GM23248 (cell line): ENCODE measurements around the gene ACOT4. TPM values are rescaled to one million over a fixed set of nuclear protein-coding genes. Genes with fewer than 3 reads are reported as not detected.
"Not testable (repeated sequence)": the region's sequence is repeated elsewhere in the genome, so short reads cannot be mapped to it uniquely, and the experiment has no call there.

Source experiments
- DNase-seq: peaks from one replicate; pipeline ENCODE4 v3.0.0-alpha.2; 2015
- H2AFZ ChIP-seq: fragments of 200-600 bp; sonication (generic); 2 replicates; pipeline ENCODE4 v1.6.1; 2016; ENCODE audit warnings: antibody characterized with exemption
- H3F3A ChIP-seq: fragments of 200-600 bp; sonication (generic); 2 replicates; pipeline ENCODE4 v1.6.1; 2016; ENCODE audit warnings: mild to moderate bottlenecking, antibody characterized with exemption, mixed run types; ENCODE audit not compliant: insufficient read depth
- H3K27ac ChIP-seq: fragments of 200-600 bp; sonication (generic); 2 replicates; pipeline ENCODE4 v1.5.1; 2016; ENCODE audit warnings: mild to moderate bottlenecking
- H3K27me3 ChIP-seq: fragments of 200-600 bp; sonication (generic); replicated peaks from 2 replicates; pipeline ENCODE4 v1.6.1; 2016; ENCODE audit warnings: mild to moderate bottlenecking; ENCODE audit not compliant: insufficient read depth
- H3K36me3 ChIP-seq: fragments of 200-600 bp; sonication (generic); 2 replicates; pipeline ENCODE4 v1.6.1; 2016; ENCODE audit warnings: low read depth, mild to moderate bottlenecking
- H3K4me1 ChIP-seq: fragments of 200-600 bp; sonication (generic); 2 replicates; pipeline ENCODE4 v1.6.1; 2016; ENCODE audit warnings: mild to moderate bottlenecking; ENCODE audit not compliant: insufficient read depth
- H3K4me2 ChIP-seq: fragments of 200-600 bp; sonication (generic); one replicate; pipeline ENCODE4 v1.6.1; 2016; ENCODE audit warnings: mild to moderate bottlenecking; ENCODE audit not compliant: unreplicated experiment
- H3K4me3 ChIP-seq: fragments of 200-600 bp; sonication (generic); 2 replicates; pipeline ENCODE4 v1.5.1; 2016; ENCODE audit warnings: mild to moderate bottlenecking
- H3K79me2 ChIP-seq: fragments of 200-600 bp; sonication (generic); 2 replicates; pipeline ENCODE4 v1.6.1; 2016; ENCODE audit warnings: mild to moderate bottlenecking; ENCODE audit not compliant: insufficient read depth
- H3K9ac ChIP-seq: fragments of 200-600 bp; sonication (generic); 2 replicates; pipeline ENCODE4 v1.6.1; 2016; ENCODE audit warnings: mild to moderate bottlenecking
- H3K9me2 ChIP-seq: fragments of 200-600 bp; sonication (generic); 2 replicates; pipeline ENCODE4 v1.6.1; 2016; ENCODE audit warnings: mixed run types, mild to moderate bottlenecking, moderate library complexity; ENCODE audit not compliant: insufficient read depth
- H3K9me3 ChIP-seq: fragments of 200-600 bp; sonication (generic); one replicate; pipeline ENCODE4 v1.6.1; 2017; ENCODE audit warnings: low read depth
- H4K20me1 ChIP-seq: fragments of 200-600 bp; sonication (generic); 2 replicates; pipeline ENCODE4 v1.6.0; 2016; ENCODE audit not compliant: insufficient read depth
- EZH2 ChIP-seq: fragments of 200-600 bp; sonication (generic); IDR thresholded peaks from 2 replicates; pipeline ENCODE4 v1.6.1; 2018; ENCODE audit warnings: antibody characterized with exemption, mild to moderate bottlenecking; ENCODE audit not compliant: insufficient read depth, poor library complexity, severe bottlenecking
- EZH2phosphoT487 ChIP-seq: fragments of 200-600 bp; sonication (generic); IDR thresholded peaks from 2 replicates; pipeline ENCODE4 v1.6.1; 2018; ENCODE audit warnings: antibody characterized with exemption, moderate library complexity, mild to moderate bottlenecking, low read depth; ENCODE audit not compliant: insufficient read depth
- WGBS, 2 experiments: methylation state at CpG; one replicate each; pipeline ENCODE4 v1.1.6; 2015 to 2017; ENCODE audit warnings: low lambda C conversion rate in 2 of 2, low coverage in 1 of 2; ENCODE audit errors: missing lambda C conversion rate in 2 of 2; 5-methylcytosine and 5-hydroxymethylcytosine counted together
- in situ Hi-C: fragments of 300-500 bp; cut with MboI; formaldehyde crosslinking; loops from 2 replicates; pipeline ENCODE4 v1.15.0; 2020
- polyA plus RNA-seq: library from polyadenylated mRNA; unstranded; fragments of >200 nt; fragmentation: Nextera tagmentation; extraction: Ambion mirVana; gene quantifications from 2 replicates; pipeline ENCODE4 v1.2.1, GENCODE V29; 2016
- total RNA-seq: library from RNA; depleted of rRNA; stranded (reverse); fragments of >200 nt; shearing (Covaris generic); gene quantifications from 2 replicates; pipeline ENCODE4 v1.2.3, GENCODE V29; 2014; rRNA removed

ACOT4 gene
- 0.38 and 1.5 TPM in 2 replicates for total RNA-seq
- 1.3 and 1.6 TPM in 2 replicates for polyA plus RNA-seq

DNA sequence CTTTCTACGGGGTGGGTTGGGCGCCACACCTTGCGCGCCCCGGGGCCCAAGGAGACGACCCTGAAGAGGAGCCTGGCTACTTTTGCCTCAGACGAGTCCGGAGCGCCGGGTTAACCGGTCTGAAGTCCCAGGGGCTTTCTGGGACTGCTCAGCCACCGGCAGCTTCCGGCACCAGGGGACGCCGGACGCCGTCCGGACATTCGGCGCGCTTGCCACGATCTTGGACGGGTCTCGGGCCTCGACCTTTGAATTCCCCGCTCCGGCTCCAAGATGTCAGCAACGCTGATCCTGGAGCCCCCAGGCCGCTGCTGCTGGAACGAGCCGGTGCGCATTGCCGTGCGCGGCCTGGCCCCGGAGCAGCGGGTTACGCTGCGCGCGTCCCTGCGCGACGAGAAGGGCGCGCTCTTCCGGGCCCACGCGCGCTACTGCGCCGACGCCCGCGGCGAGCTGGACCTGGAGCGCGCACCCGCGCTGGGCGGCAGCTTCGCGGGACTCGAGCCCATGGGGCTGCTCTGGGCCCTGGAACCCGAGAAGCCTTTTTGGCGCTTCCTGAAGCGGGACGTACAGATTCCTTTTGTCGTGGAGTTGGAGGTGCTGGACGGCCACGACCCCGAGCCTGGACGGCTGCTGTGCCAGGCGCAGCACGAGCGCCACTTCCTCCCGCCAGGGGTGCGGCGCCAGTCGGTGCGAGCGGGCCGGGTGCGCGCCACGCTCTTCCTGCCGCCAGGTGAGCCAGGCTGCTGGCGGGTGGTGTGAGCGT, at the start of gene ACOT4:
ACOT4 (plus strand) TSS at position 184 of the 760 bp plus-strand sequence; CDS start at position 271, 87 bp downstream.
- Histone ChIP-seq H3K9me3 (no peaks in the 10 kb centered on the region), H3F3A (no peaks in the 10 kb centered on the region; the same call in 1 of the 2 replicates), H3K9me2 (no peaks in the 10 kb centered on the region), H3K27me3 (no peaks in the 10 kb centered on the region), H3K27ac (no peak within 1 kb of the TSS), H3K4me2 (peak within 1 kb of the TSS; percentile 46), H3K36me3 (no peaks in the 10 kb centered on the region), H2AFZ (peak within 1 kb of the TSS; percentile 83), H3K9ac (peak within 1 kb of the TSS; percentile 50), H4K20me1 (no peaks in the 10 kb centered on the region), H3K4me1 (no peaks in the 10 kb centered on the region), H3K4me3 (peak within 1 kb of the TSS; percentile 72), H3K79me2 (no peaks in the 10 kb centered on the region)
- WGBS, 2 experiments = 4 to 5% methylated on average over 72 to 84 of the region's 89 CpGs
- DNase-seq = peak; percentile 46
- in situ Hi-C loops = no loop called here
- TF ChIP-seq EZH2phosphoT487 (no peak), EZH2 (no peak)

- H3K27ac ChIP-seq, H3K36me3 ChIP-seq, DNase-seq, H3K79me2 ChIP-seq, H3F3A ChIP-seq, H3K4me2 ChIP-seq, H4K20me1 ChIP-seq, H3K9ac ChIP-seq, H3K4me1 ChIP-seq, H3K9me3 ChIP-seq, H3K9me2 ChIP-seq, H3K4me3 ChIP-seq, in situ Hi-C loops, H2AFZ ChIP-seq, H3K27me3 ChIP-seq: not testable (repeated sequence)
- 69 to 72% methylated on average over 7 of the region's 7 CpGs for WGBS, 2 experiments
Observed at GRCh38 chr14:73542961-73543360, 48.7 kb upstream of the ACOT4 start.

DNA sequence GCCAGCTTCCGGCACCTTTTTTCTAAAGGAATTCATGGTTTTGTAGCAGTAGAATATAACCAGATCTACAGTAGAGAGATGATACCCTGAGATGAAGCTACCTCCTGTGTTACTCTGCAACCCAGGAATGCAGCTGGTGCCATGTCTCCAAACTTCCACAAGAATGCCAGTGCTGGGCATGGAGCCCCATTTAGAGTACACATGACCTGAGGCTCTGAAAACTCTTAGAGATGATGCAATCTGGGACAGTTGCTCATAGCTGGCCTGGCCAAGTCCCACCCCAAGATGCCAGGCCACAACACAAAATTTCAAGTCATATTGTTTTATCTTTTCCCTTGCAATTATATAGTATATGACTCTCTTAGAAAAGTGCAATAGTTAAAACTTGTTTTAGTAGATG, 46.3 kb upstream of the ACOT4 start:
- in situ Hi-C loops, H3K79me2 ChIP-seq, H3K27me3 ChIP-seq, H3K9me2 ChIP-seq, H3K36me3 ChIP-seq, DNase-seq, H3K9me3 ChIP-seq, H3K4me3 ChIP-seq, H3F3A ChIP-seq, H3K4me2 ChIP-seq, H2AFZ ChIP-seq, H3K4me1 ChIP-seq, H3K9ac ChIP-seq, H4K20me1 ChIP-seq: not testable (repeated sequence)
- WGBS, 2 experiments = 100% methylated on average over 1 of the region's 1 CpG
- 0 out of 2 replicates have a peak overlapping the region, but pooled peaks have one; percentile 23 for H3K27ac ChIP-seq

GRCh38 chr14:73549097-73549496, 42.6 kb upstream of the ACOT4 start:
- H3F3A ChIP-seq, H3K9me3 ChIP-seq, H4K20me1 ChIP-seq, H2AFZ ChIP-seq, in situ Hi-C loops, H3K27me3 ChIP-seq, H3K4me1 ChIP-seq, H3K36me3 ChIP-seq, H3K9ac ChIP-seq, H3K4me3 ChIP-seq, H3K4me2 ChIP-seq, H3K9me2 ChIP-seq, H3K27ac ChIP-seq, H3K79me2 ChIP-seq, DNase-seq: not testable (repeated sequence)
- 67 to 75% methylated on average over 3 of the region's 3 CpGs for WGBS, 2 experiments

DNA sequence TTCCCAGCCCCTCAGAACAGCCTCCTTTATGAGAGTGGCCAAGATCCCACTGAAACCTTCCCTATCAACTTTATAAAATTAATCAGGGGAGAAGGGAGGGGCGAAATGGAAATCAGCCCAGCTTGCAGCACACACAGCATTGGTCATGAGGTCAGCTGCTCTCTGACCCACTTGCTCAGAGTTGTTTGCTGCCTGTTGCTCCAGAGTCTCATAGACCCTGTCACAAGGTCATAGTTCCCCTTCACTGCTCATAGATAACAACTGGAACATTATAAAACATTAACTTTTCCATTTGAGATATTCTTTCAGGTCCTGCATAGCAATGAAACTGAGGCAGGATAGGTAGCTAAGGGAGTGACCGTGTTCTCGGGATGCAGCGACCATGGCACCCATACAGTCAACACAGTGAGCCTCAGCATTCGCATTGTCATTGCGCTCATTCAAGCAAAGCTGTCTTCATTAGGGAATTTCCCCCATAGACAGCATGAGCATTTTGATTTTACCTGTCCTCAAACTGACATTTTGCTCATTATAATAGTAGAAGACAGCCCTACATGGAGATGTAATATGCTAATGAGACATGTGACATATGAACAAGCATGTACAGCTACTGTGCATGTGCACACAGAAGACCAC, 41.7 kb upstream of the ACOT4 start:
- H2AFZ ChIP-seq, H3K36me3 ChIP-seq, DNase-seq, H3K27ac ChIP-seq, H3F3A ChIP-seq, H3K4me1 ChIP-seq, H3K9me2 ChIP-seq, in situ Hi-C loops, H3K4me3 ChIP-seq, H3K9me3 ChIP-seq, H4K20me1 ChIP-seq, H3K4me2 ChIP-seq, H3K27me3 ChIP-seq, H3K79me2 ChIP-seq, H3K9ac ChIP-seq: not testable (repeated sequence)
- 89 to 92% methylated on average over 5 to 6 of the region's 6 CpGs for WGBS, 2 experiments
